ENCODE results near the gene LYSMD3.

GRCh38 chr5:90484540-90484939 lies 44.8 kb downstream of the LYSMD3 start:
- TF ChIP-seq CTCF (conservative IDR thresholded peaks at IDR 0.05; ENCODE audit: low read length) = no peak
- no peak for TF ChIP-seq EZH2phosphoT487 (IDR thresholded peaks at IDR 0.05; ENCODE audit: borderline replicate concordance)
